Measurements from ENCODE around the gene ZNF70.

Gene ZNF70

GRCh38 chr22:23791738-23792645, 41.1 kb upstream of the ZNF70 start:
- H3K4me2 ChIP-seq (ENCODE audit: low read length) = no peak overlapping the region
- H3K36me3 ChIP-seq (ENCODE audit: control insufficient read depth, low read length) = peaks cover 83% of the 10 kb centered on the region
- TF ChIP-seq CTCF (IDR thresholded peaks at IDR 0.05; ENCODE audit: low read depth, low read length, poor library complexity, severe bottlenecking) (no peak), EZH2phosphoT487 (IDR thresholded peaks at IDR 0.05; ENCODE audit: borderline replicate concordance, low read length) (no peak)
- H3K4me1 ChIP-seq (ENCODE audit: control insufficient read depth, low read length) = peaks cover 26% of the 10 kb centered on the region
- no peaks in the 10 kb centered on the region for H3K27me3 ChIP-seq (ENCODE audit: control insufficient read depth, low read length)
- peaks cover 9% of the 10 kb centered on the region for H3F3A ChIP-seq (ENCODE audit: control insufficient read depth, insufficient read depth)
- H3K79me2 ChIP-seq (ENCODE audit: control insufficient read depth, low read length) = peaks cover 65% of the 10 kb centered on the region
- H3K9me3 ChIP-seq (ENCODE audit: control insufficient read depth, insufficient read depth, low read length) = no peaks in the 10 kb centered on the region
- peaks cover 25% of the 10 kb centered on the region for H4K20me1 ChIP-seq (ENCODE audit: control insufficient read depth, insufficient read depth, low read depth, low read length)
- no peak overlapping the region for H3K4me3 ChIP-seq (ENCODE audit: low read length)
- H3K9me2 ChIP-seq (replicated peaks; ENCODE audit: control insufficient read depth, low read length) = no peaks in the 10 kb centered on the region
- H3K27ac ChIP-seq (ENCODE audit: low read depth, low read length) = no peak overlapping the region

- H3K27ac ChIP-seq (ENCODE audit: low read depth, low read length) = no peak overlapping the region
- H3K9me3 ChIP-seq (ENCODE audit: control insufficient read depth, insufficient read depth, low read length) = no peaks in the 10 kb centered on the region
- H4K20me1 ChIP-seq (ENCODE audit: control insufficient read depth, insufficient read depth, low read depth, low read length) = peaks cover 25% of the 10 kb centered on the region
- H3K4me1 ChIP-seq (ENCODE audit: control insufficient read depth, low read length) = peaks cover 33% of the 10 kb centered on the region
- H3K9me2 ChIP-seq (replicated peaks; ENCODE audit: control insufficient read depth, low read length) = no peaks in the 10 kb centered on the region
- H3K4me3 ChIP-seq (ENCODE audit: low read length) = no peak overlapping the region
- peaks cover 76% of the 10 kb centered on the region for H3K36me3 ChIP-seq (ENCODE audit: control insufficient read depth, low read length)
- H3K4me2 ChIP-seq (ENCODE audit: low read length) = no peak overlapping the region
- H3K79me2 ChIP-seq (ENCODE audit: control insufficient read depth, low read length) = peaks cover 70% of the 10 kb centered on the region
- TF ChIP-seq EZH2phosphoT487 (IDR thresholded peaks at IDR 0.05; ENCODE audit: borderline replicate concordance, low read length) (no peak), CTCF (IDR thresholded peaks at IDR 0.05; ENCODE audit: low read depth, low read length, poor library complexity, severe bottlenecking) (no peak)
- no peaks in the 10 kb centered on the region for H3K27me3 ChIP-seq (ENCODE audit: control insufficient read depth, low read length)
- H3F3A ChIP-seq (ENCODE audit: control insufficient read depth, insufficient read depth) = peaks cover 4% of the 10 kb centered on the region
These were observed 40.2 kb upstream of the ZNF70 start for GRCh38 chr22:23790819-23791737.

- no peak overlapping the region for H3K27ac ChIP-seq (ENCODE audit: low read depth, low read length)
- TF ChIP-seq EZH2phosphoT487 (IDR thresholded peaks at IDR 0.05; ENCODE audit: borderline replicate concordance, low read length) (no peak), CTCF (IDR thresholded peaks at IDR 0.05; ENCODE audit: low read depth, low read length, poor library complexity, severe bottlenecking) (peak; percentile 8)
- H3K9me2 ChIP-seq (replicated peaks; ENCODE audit: control insufficient read depth, low read length) = no peaks in the 10 kb centered on the region
- peaks cover 2% of the 10 kb centered on the region; the same call in 1 of the 2 replicates for H3F3A ChIP-seq (ENCODE audit: control insufficient read depth, insufficient read depth)
- H3K36me3 ChIP-seq (ENCODE audit: control insufficient read depth, low read length) = peaks cover 67% of the 10 kb centered on the region
- H3K4me1 ChIP-seq (ENCODE audit: control insufficient read depth, low read length) = peaks cover 33% of the 10 kb centered on the region
- H3K4me2 ChIP-seq (ENCODE audit: low read length) = peak overlapping the region; percentile 94; the same call in 1 of the 2 replicates
- no peaks in the 10 kb centered on the region for H3K27me3 ChIP-seq (ENCODE audit: control insufficient read depth, low read length)
- peaks cover 70% of the 10 kb centered on the region for H3K79me2 ChIP-seq (ENCODE audit: control insufficient read depth, low read length)
- no peaks in the 10 kb centered on the region for H3K9me3 ChIP-seq (ENCODE audit: control insufficient read depth, insufficient read depth, low read length)
- H4K20me1 ChIP-seq (ENCODE audit: control insufficient read depth, insufficient read depth, low read depth, low read length) = peaks cover 25% of the 10 kb centered on the region
- no peak overlapping the region; the same call in 1 of the 2 replicates for H3K4me3 ChIP-seq (ENCODE audit: low read length)
These were observed 38.7 kb upstream of the ZNF70 start for GRCh38 chr22:23789638-23790037.
